22Rv1 (cell line): ENCODE measurements around the gene LMO3.

Experiments used
- ZFX ChIP-seq: fragments of 450-650 bp; IDR thresholded peaks from 2 replicates; pipeline ENCODE4 v1.6.1; 2017; ENCODE audit warnings: antibody characterized with exemption, borderline replicate concordance
- TF ChIP-seq, protein P1 (sequence below): fragments of 450-650 bp; IDR thresholded peaks from 2 replicates; pipeline ENCODE4 v1.5.1; 2017; ENCODE audit warnings: mild to moderate bottlenecking

- TF ChIP-seq, protein P1, sequence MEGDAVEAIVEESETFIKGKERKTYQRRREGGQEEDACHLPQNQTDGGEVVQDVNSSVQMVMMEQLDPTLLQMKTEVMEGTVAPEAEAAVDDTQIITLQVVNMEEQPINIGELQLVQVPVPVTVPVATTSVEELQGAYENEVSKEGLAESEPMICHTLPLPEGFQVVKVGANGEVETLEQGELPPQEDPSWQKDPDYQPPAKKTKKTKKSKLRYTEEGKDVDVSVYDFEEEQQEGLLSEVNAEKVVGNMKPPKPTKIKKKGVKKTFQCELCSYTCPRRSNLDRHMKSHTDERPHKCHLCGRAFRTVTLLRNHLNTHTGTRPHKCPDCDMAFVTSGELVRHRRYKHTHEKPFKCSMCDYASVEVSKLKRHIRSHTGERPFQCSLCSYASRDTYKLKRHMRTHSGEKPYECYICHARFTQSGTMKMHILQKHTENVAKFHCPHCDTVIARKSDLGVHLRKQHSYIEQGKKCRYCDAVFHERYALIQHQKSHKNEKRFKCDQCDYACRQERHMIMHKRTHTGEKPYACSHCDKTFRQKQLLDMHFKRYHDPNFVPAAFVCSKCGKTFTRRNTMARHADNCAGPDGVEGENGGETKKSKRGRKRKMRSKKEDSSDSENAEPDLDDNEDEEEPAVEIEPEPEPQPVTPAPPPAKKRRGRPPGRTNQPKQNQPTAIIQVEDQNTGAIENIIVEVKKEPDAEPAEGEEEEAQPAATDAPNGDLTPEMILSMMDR: no peak
- TF ChIP-seq ZFX: no peak
These were observed 21.0 kb upstream of the LMO3 start for GRCh38 chr12:16626991-16627390.
